Common myeloid progenitor, CD34-positive (primary cell): ENCODE results near the gene SESN3.
"Not testable (repeated sequence)": the region's sequence is repeated elsewhere in the genome, so short reads cannot be mapped to it uniquely, and the experiment has no call there.

Experiments used
- CTCF ChIA-PET: fragments of 350-600 bp; sonication (Branson Sonifier 250); formaldehyde crosslinking; loops from one replicate; lab custom pipeline; 2021; ENCODE audit warnings: antibody characterized with exemption; lab: Charles Lee
- POLR2A ChIA-PET: fragments of 350-600 bp; sonication (Branson Sonifier 250); formaldehyde crosslinking; loops from one replicate; lab custom pipeline; 2021; ENCODE audit warnings: antibody characterized with exemption; lab: Charles Lee
- DNase-seq, 3 donors: peaks; one replicate each; pipeline versions ENCODE4 v3.0.0 to v3.0.0-alpha.2; 2013
- H3K27ac ChIP-seq, 2 experiments: 1 replicate in 1 of 2; 2 replicates in 1 of 2; pipeline ENCODE4 v1.7.0; 2013; ENCODE audit warnings: inconsistent platforms in 2 of 2, low read length in 2 of 2, mild to moderate bottlenecking in 2 of 2, low read depth in 1 of 2, moderate library complexity in 1 of 2; ENCODE audit not compliant: severe bottlenecking in 2 of 2, insufficient read depth in 1 of 2, poor library complexity in 1 of 2
- H3K27me3 ChIP-seq, 5 experiments: replicated peaks in 2 of 5; 1 replicate in 3 of 5; 2 replicates in 2 of 5; pipeline versions ENCODE4 v1.6.1 to v1.7.0; 2013; ENCODE audit warnings: low read length in 4 of 5, mild to moderate bottlenecking in 2 of 5, moderate library complexity in 2 of 5, inconsistent platforms in 1 of 5; ENCODE audit not compliant: insufficient read depth in 5 of 5, control insufficient read depth in 4 of 5
- H3K36me3 ChIP-seq, 4 experiments: 1 replicate in 2 of 4; 2 replicates in 2 of 4; pipeline versions ENCODE4 v1.6.1 to v1.7.0; 2013; ENCODE audit warnings: low read length in 3 of 4, control low read depth in 1 of 4, mild to moderate bottlenecking in 1 of 4; ENCODE audit not compliant: control insufficient read depth in 4 of 4, insufficient read depth in 4 of 4
- H3K4me1 ChIP-seq, 4 experiments: 1 replicate in 3 of 4; 2 replicates in 1 of 4; pipeline versions ENCODE4 v1.6.1 to v1.7.1; 2013; ENCODE audit warnings: low read length in 3 of 4, mild to moderate bottlenecking in 3 of 4, control low read depth in 1 of 4, inconsistent platforms in 1 of 4, moderate library complexity in 1 of 4; ENCODE audit not compliant: control insufficient read depth in 4 of 4, insufficient read depth in 4 of 4; ENCODE audit errors: control extremely low read depth in 1 of 4
- H3K4me3 ChIP-seq, 7 experiments: 1 replicate in 4 of 7; 2 replicates in 3 of 7; pipeline versions ENCODE4 v1.5.1 to v1.7.0; 2013; ENCODE audit warnings: mild to moderate bottlenecking in 7 of 7, low read length in 6 of 7, moderate library complexity in 6 of 7, inconsistent platforms in 2 of 7, low read depth in 2 of 7, control low read depth in 1 of 7; ENCODE audit not compliant: insufficient read depth in 4 of 7, control insufficient read depth in 1 of 7; ENCODE audit errors: extremely low read depth in 1 of 7
- H3K9me3 ChIP-seq, 5 experiments: 1 replicate in 4 of 5; 2 replicates in 1 of 5; pipeline versions ENCODE4 v1.6.1 to v1.7.1; 2013; ENCODE audit warnings: low read length in 4 of 5, mild to moderate bottlenecking in 2 of 5, inconsistent platforms in 1 of 5, low read depth in 1 of 5, moderate library complexity in 1 of 5; ENCODE audit not compliant: control insufficient read depth in 4 of 5, insufficient read depth in 2 of 5; ENCODE audit errors: control extremely low read depth in 1 of 5
- WGBS: methylation state at CpG from one replicate; pipeline ENCODE4 v1.1.5; 2013; ENCODE audit not compliant: insufficient coverage; 5-methylcytosine and 5-hydroxymethylcytosine counted together

Gene SESN3

DNA sequence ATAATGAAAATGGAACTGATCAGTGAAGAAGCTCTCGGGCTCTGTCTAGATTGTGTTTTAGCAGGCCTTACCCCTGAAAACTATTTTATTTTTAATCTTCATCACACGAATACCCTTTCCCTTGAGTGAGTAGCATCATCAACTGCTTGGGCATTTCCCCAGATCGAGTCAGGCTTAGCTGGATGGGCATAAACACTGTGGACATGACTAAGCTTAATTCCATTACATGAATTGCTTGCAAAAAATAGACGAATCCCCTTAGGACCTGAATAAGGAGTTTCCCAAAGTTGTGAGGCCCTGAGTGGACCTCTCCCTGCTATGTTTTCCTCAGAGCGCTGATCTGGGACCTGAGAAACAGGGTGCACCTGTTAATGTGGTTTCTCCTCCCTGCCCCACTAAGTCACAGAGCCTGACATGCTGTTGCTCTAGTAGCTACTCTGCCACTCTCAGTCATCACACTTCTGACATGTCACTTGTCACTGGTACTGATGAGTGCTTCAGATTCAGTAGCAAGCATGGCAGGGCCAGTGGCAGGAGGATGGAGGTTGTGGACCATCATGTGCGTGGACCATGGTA lies 87.8 kb downstream of the SESN3 start:
- DNase-seq: no peak
- CTCF ChIA-PET: interaction anchor here (0.7 to 20.7 kb wide), 6 partner anchors 9 to 73 kb away, joined by 3 to 275 read pairs (median 4); partner anchors contain the start of genes ENDOD1 and SRSF8
- H3K4me1 ChIP-seq: peaks cover 8 to 24% (median 18%) of the 10 kb centered on the region in 4 experiments
- H3K9me3 ChIP-seq: no peaks in the 10 kb centered on the region
- no peak overlapping the region for H3K27ac ChIP-seq
- no peaks in the 10 kb centered on the region for H3K27me3 ChIP-seq
- no peaks in the 10 kb centered on the region for H3K36me3 ChIP-seq
- POLR2A ChIA-PET: no interaction called here
- WGBS: 89% methylated on average over 6 of the region's 6 CpGs
- H3K4me3 ChIP-seq: no peak overlapping the region

DNA sequence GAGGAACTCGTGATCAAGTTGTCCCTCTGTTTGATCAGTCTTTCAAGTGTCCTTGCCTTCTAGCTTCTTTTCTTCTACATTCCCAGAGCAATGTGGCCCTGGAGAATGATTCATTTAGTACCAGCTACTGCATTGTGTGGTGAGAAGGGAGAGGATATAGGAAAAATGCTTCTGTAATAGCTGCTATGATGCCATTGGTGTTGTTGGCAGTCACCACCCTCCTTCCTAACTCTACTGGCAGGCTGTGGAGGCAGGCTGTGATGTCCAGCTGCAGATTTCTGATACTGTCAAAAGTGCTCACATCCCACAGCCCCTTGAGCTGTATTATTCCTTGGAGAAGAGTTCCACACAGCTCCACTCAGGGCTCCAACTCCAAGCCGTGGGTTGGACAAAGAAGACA lies 88.6 kb downstream of the SESN3 start:
- Histone ChIP-seq H3K9me3 (no peaks in the 10 kb centered on the region), H3K27me3 (no peaks in the 10 kb centered on the region), H3K4me1 (peaks cover 0 to 17% (median 10%) of the 10 kb centered on the region in 4 experiments), H3K27ac (no peak overlapping the region), H3K36me3 (no peaks in the 10 kb centered on the region), H3K4me3 (no peak overlapping the region)
- ChIA-PET CTCF (interaction anchor here (1.1 to 20.7 kb wide), 6 partner anchors 10 to 519 kb away, joined by 3 to 275 read pairs (median 4); partner anchors contain the start of genes ENDOD1 and SRSF8), POLR2A (no interaction called here)
- no peak for DNase-seq
- WGBS: 71% methylated on average over 1 of the region's 2 CpGs

DNA sequence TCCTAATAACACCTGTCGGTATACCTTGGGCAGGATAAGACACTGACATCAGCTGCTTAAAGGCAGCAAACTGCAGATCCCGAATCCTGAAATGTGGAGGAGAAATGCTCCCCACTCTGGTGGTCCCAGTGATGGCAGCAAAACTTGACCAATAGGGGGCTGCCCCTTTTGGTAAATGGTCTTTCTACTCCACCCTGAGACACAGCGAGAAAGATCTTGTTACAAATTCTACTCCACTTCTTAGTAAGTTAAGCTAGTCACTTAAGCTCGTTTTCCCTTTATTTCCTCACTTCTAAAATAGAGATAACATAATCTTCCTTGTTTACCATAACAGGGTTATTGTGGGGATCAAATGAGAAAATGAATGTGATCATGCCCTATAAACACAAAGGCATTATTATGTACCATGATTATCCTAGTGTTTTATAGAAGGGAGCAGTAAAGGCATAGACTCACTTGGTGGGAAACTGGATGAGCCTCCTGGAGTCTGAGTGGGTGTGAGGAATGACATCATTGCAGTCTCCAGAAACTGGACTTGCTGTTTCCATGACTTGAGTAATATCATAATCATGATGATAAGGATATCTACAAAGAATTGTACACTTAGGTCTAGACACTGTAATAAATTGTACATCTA lies 90.5 kb downstream of the SESN3 start:
- no peaks in the 10 kb centered on the region for H3K27me3 ChIP-seq
- no peaks in the 10 kb centered on the region for H3K36me3 ChIP-seq
- 97% methylated on average over 3 of the region's 4 CpGs for WGBS
- ChIA-PET CTCF (interaction anchor here (0.7 to 20.7 kb wide), 9 partner anchors 8 to 70 kb away, joined by 3 to 275 read pairs (median 3); partner anchors contain the start of genes ENDOD1 and SRSF8), POLR2A (no interaction called here)
- no peak overlapping the region for H3K4me3 ChIP-seq
- H3K27ac ChIP-seq: no peak overlapping the region
- no peaks in the 10 kb centered on the region for H3K9me3 ChIP-seq
- H3K4me1 ChIP-seq: peaks cover 0 to 7% (median 0%) of the 10 kb centered on the region in 4 experiments
- no peak for DNase-seq

DNA sequence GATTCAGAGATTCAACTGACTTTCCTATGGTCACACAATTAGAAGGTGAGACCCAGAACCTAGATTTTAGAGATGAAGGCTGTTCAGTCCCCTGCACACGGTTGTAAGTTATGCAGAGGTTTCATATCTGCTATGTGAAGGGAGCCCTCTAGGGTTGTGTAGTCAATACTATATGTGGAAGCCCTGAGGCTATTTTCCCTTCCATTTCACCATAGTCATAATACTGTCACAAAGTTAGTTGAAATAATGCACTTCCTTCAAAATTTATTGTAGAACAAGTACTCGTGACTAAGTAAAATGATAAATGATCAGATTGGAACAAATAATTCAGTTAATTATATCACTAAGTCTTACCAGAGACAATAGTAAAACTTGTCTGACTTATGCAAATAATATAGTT lies 92.6 kb downstream of the SESN3 start:
- ChIA-PET POLR2A (no interaction called here), CTCF (interaction anchor here (1.0 to 20.7 kb wide), 6 partner anchors 10 to 68 kb away, joined by 3 to 275 read pairs (median 5); partner anchors contain the start of genes ENDOD1 and SRSF8)
- peak in 2 of 3 donors; percentile 36 to 46 for DNase-seq
- WGBS: no CpG with 5 or more reads among the region's 2 CpGs
- Histone ChIP-seq H3K4me3 (no peak overlapping the region), H3K36me3 (no peaks in the 10 kb centered on the region), H3K4me1 (no peaks in the 10 kb centered on the region), H3K27ac (no peak overlapping the region), H3K27me3 (no peaks in the 10 kb centered on the region), H3K9me3 (no peaks in the 10 kb centered on the region)

DNA sequence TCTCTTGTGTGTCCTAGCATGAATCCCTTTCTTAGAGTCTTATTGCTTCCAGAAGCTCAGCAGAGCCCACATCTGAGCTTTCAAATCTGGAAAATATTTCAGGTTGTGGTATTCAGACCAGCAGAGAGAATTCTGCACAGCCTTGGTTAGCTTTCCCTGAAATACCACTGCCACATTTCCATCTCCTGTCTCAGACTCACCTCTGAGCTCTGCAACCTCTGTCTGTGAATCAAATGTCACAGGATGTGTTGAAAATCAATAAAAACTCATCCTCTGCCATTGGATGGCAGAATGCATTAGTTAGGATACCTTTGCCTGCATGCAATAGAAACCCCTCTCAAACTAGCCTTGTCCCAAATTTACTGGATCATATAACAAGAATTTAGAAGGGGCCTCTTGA lies 93.7 kb downstream of the SESN3 start:
- H3K36me3 ChIP-seq: no peaks in the 10 kb centered on the region
- ChIA-PET CTCF (interaction anchor here (0.9 to 20.7 kb wide), 9 partner anchors 8 to 67 kb away, joined by 3 to 275 read pairs (median 5); partner anchors contain the start of genes ENDOD1 and SRSF8), POLR2A (no interaction called here)
- H3K27ac ChIP-seq: no peak overlapping the region
- H3K9me3 ChIP-seq: no peaks in the 10 kb centered on the region
- no peaks in the 10 kb centered on the region for H3K27me3 ChIP-seq
- H3K4me3 ChIP-seq: no peak overlapping the region
- no peaks in the 10 kb centered on the region for H3K4me1 ChIP-seq
- DNase-seq: no peak

DNA sequence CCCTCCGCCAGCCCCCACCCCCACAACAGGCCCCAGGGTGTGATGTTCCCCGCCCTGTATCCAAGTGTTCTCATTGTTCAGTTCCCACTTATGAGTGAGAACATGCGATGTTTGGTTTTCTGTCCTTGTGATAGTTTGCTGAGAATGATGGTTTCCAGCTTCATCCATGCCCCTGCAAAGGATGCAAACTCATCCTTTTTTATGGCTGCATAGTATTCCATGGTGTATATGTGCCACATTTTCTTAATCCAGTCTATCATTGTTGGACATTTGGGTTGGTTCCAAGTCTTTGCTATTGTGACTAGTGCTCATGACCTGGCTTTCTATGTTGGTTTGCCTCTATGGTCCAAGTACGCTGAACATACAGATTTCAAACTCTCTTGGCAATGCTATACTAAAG lies 94.3 kb downstream of the SESN3 start:
- CTCF ChIA-PET: interaction anchor here (1.0 to 20.7 kb wide), 8 partner anchors 8 to 120 kb away, joined by 3 to 275 read pairs (median 5); partner anchors contain the start of gene SRSF8
- H3K9me3 ChIP-seq, H3K27ac ChIP-seq, H3K27me3 ChIP-seq, H3K4me1 ChIP-seq, DNase-seq, H3K36me3 ChIP-seq, POLR2A ChIA-PET, H3K4me3 ChIP-seq: not testable (repeated sequence)
- no CpG with 5 or more reads among the region's 4 CpGs for WGBS

DNA sequence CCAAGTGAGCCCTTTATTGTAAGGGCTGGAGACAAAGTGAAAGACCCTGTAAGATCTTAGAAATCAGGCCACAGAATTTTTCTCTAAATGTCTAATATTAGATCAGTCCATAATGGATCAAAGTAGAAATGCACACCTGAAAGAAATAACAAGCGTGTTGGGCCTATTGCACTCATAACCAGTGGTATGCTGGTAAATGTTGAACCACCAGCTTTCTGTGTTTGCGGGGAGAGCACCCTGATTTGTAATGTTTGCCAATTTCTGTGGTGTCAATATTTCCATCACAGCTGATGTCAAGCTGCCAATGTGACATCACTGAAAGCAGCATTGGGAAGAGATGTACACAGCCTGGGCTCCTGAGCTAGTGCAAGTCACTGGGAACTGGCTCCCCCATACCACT lies 95.1 kb downstream of the SESN3 start:
- no peak for DNase-seq
- ChIA-PET CTCF (interaction anchor here (0.8 to 20.7 kb wide), 6 partner anchors 11 to 119 kb away, joined by 3 to 275 read pairs (median 3); partner anchors contain the start of gene SRSF8), POLR2A (no interaction called here)
- Histone ChIP-seq H3K27me3 (no peaks in the 10 kb centered on the region), H3K9me3 (no peaks in the 10 kb centered on the region), H3K4me3 (no peak overlapping the region), H3K36me3 (peaks cover 0 to 3% (median 0%) of the 10 kb centered on the region in 4 experiments), H3K27ac (no peak overlapping the region), H3K4me1 (no peaks in the 10 kb centered on the region)
- WGBS: 100% methylated on average over 2 of the region's 2 CpGs
